WTC11 (cell line): ENCODE results near the gene ATF4.

ENCODE experiments used
- CBFB ChIP-seq: sonication (generic); formaldehyde crosslinking; IDR thresholded peaks from 2 replicates; pipeline ENCODE4 v1.8.1; 2022; ENCODE audit warnings: mild to moderate bottlenecking, low read depth, missing genetic modification reagents
- CREB1 ChIP-seq: sonication (generic); formaldehyde crosslinking; IDR thresholded peaks from 2 replicates; pipeline ENCODE4 v1.8.0; 2023; ENCODE audit warnings: mild to moderate bottlenecking, missing genetic modification reagents
- CTCF ChIP-seq: fragments of 200-600 bp; IDR thresholded peaks from 2 replicates; pipeline ENCODE4 v1.8.0; 2022; ENCODE audit warnings: antibody characterized with exemption
- FOXJ3 ChIP-seq: sonication (generic); formaldehyde crosslinking; IDR thresholded peaks from 2 replicates; pipeline ENCODE4 v1.9.0; 2021; ENCODE audit warnings: missing genetic modification reagents, mild to moderate bottlenecking, borderline replicate concordance
- IRF2 ChIP-seq: sonication (generic); formaldehyde crosslinking; IDR thresholded peaks from 2 replicates; pipeline ENCODE4 v1.8.0; 2022; ENCODE audit warnings: low read depth, missing genetic modification reagents, borderline replicate concordance
- JUN ChIP-seq: sonication (generic); formaldehyde crosslinking; IDR thresholded peaks from 2 replicates; pipeline ENCODE4 v1.8.0; 2023; ENCODE audit warnings: mild to moderate bottlenecking, missing genetic modification reagents
- NR3C1 ChIP-seq: sonication (generic); formaldehyde crosslinking; conservative IDR thresholded peaks from 2 replicates; pipeline ENCODE4 v1.8.1; 2023; ENCODE audit warnings: low read depth, mild to moderate bottlenecking, missing genetic modification reagents
- SMAD3 ChIP-seq: sonication (generic); formaldehyde crosslinking; IDR thresholded peaks from 2 replicates; pipeline ENCODE4 v1.8.0; 2022; ENCODE audit warnings: missing genetic modification reagents, mild to moderate bottlenecking, borderline replicate concordance
- SOX15 ChIP-seq: fragments of 250-450 bp; sonication (Bioruptor Pico); IDR thresholded peaks from 2 replicates; pipeline ENCODE4 v1.9.0; 2021; ENCODE audit warnings: mild to moderate bottlenecking
- TF ChIP-seq, protein P1 (sequence below): sonication (generic); formaldehyde crosslinking; IDR thresholded peaks from 2 replicates; pipeline ENCODE4 v1.8.1; 2022; ENCODE audit warnings: low read depth, missing genetic modification reagents, borderline replicate concordance
- TF ChIP-seq, protein P2 (sequence below): sonication (generic); formaldehyde crosslinking; IDR thresholded peaks from 2 replicates; pipeline ENCODE4 v1.8.1; 2023; ENCODE audit warnings: mild to moderate bottlenecking, missing genetic modification reagents
- TF ChIP-seq, protein P3 (sequence below): sonication (generic); formaldehyde crosslinking; IDR thresholded peaks from 2 replicates; pipeline ENCODE4 v1.8.1; 2023; ENCODE audit warnings: mild to moderate bottlenecking, missing genetic modification reagents

GRCh38 chr22:39547587-39547947 is 27.2 kb downstream of the ATF4 start:
- TF ChIP-seq CTCF (no peak), SMAD3 (CRISPR knock-in tag) (no peak), NR3C1 (no peak), SOX15 (CRISPR knock-in tag) (no peak), FOXJ3 (CRISPR knock-in tag) (no peak), CBFB (no peak), IRF2 (CRISPR knock-in tag) (no peak), CREB1 (CRISPR knock-in tag) (no peak), JUN (CRISPR knock-in tag) (no peak)
- TF ChIP-seq, protein P1, sequence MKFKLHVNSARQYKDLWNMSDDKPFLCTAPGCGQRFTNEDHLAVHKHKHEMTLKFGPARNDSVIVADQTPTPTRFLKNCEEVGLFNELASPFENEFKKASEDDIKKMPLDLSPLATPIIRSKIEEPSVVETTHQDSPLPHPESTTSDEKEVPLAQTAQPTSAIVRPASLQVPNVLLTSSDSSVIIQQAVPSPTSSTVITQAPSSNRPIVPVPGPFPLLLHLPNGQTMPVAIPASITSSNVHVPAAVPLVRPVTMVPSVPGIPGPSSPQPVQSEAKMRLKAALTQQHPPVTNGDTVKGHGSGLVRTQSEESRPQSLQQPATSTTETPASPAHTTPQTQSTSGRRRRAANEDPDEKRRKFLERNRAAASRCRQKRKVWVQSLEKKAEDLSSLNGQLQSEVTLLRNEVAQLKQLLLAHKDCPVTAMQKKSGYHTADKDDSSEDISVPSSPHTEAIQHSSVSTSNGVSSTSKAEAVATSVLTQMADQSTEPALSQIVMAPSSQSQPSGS (CRISPR knock-in tag), result no peak
- TF ChIP-seq, protein P2, sequence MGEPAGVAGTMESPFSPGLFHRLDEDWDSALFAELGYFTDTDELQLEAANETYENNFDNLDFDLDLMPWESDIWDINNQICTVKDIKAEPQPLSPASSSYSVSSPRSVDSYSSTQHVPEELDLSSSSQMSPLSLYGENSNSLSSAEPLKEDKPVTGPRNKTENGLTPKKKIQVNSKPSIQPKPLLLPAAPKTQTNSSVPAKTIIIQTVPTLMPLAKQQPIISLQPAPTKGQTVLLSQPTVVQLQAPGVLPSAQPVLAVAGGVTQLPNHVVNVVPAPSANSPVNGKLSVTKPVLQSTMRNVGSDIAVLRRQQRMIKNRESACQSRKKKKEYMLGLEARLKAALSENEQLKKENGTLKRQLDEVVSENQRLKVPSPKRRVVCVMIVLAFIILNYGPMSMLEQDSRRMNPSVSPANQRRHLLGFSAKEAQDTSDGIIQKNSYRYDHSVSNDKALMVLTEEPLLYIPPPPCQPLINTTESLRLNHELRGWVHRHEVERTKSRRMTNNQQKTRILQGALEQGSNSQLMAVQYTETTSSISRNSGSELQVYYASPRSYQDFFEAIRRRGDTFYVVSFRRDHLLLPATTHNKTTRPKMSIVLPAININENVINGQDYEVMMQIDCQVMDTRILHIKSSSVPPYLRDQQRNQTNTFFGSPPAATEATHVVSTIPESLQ (CRISPR knock-in tag), result no peak
- TF ChIP-seq, protein P3, sequence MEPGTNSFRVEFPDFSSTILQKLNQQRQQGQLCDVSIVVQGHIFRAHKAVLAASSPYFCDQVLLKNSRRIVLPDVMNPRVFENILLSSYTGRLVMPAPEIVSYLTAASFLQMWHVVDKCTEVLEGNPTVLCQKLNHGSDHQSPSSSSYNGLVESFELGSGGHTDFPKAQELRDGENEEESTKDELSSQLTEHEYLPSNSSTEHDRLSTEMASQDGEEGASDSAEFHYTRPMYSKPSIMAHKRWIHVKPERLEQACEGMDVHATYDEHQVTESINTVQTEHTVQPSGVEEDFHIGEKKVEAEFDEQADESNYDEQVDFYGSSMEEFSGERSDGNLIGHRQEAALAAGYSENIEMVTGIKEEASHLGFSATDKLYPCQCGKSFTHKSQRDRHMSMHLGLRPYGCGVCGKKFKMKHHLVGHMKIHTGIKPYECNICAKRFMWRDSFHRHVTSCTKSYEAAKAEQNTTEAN, result no peak
